Panc1 (cell line): ENCODE data around the gene ACSBG1. TPM values are rescaled to one million over a fixed set of nuclear protein-coding genes. Genes with fewer than 3 reads are reported as not detected.

Experiments used
- ATAC-seq: fragments of 200-7000 bp; cut with Tn5 transposase; 2 replicates; pipeline ENCODE4 v1.9.1; 2020; ENCODE audit warnings: mild to moderate bottlenecking, moderate library complexity
- BruUV-seq: library from RNA; stranded (reverse); fragments of 400-500 nt; replicated peaks from 2 replicates; lab custom pipeline; 2021; lab: Mats Ljungman, UMichigan
- CTCF ChIA-PET: fragments of 300-600 bp; sonication (Branson Sonifier 250); formaldehyde crosslinking; loops from one replicate; lab custom pipeline; 2022; ENCODE audit warnings: antibody characterized with exemption; lab: Charles Lee
- POLR2A ChIA-PET: fragments of 300-600 bp; sonication (Branson Sonifier 250); formaldehyde crosslinking; loops from one replicate; lab custom pipeline; 2022; ENCODE audit warnings: antibody characterized with exemption; lab: Charles Lee
- DNase-seq: peaks from one replicate; pipeline ENCODE4 v3.0.0-alpha.2; 2010; ENCODE audit warnings: low read depth, low spot score
- H3K27ac ChIP-seq: 2 replicates; pipeline ENCODE4 v1.5.1; 2011; ENCODE audit warnings: mild to moderate bottlenecking, low read length, inconsistent platforms
- H3K27me3 ChIP-seq: fragments of 200-500 bp; sonication (Bioruptor generic); 2 replicates; pipeline ENCODE4 v1.6.0; 2014; ENCODE audit warnings: low read length, inconsistent platforms; ENCODE audit not compliant: control insufficient read depth, insufficient read depth
- H3K36me3 ChIP-seq: fragments of 200-500 bp; sonication (Bioruptor generic); 2 replicates; pipeline ENCODE4 v1.5.1; 2014; ENCODE audit warnings: inconsistent platforms, mild to moderate bottlenecking, low read length, moderate library complexity; ENCODE audit not compliant: control insufficient read depth, insufficient read depth
- H3K4me1 ChIP-seq: 2 replicates; pipeline ENCODE4 v1.5.1; 2011; ENCODE audit warnings: inconsistent platforms, mild to moderate bottlenecking, low read length, moderate library complexity; ENCODE audit not compliant: control insufficient read depth, insufficient read depth
- H3K4me3 ChIP-seq, 2 experiments: 2 replicates each; pipeline ENCODE4 v1.5.1; 2011 to 2012; ENCODE audit warnings: low read depth in 2 of 2, low read length in 2 of 2, mild to moderate bottlenecking in 2 of 2, inconsistent platforms in 1 of 2, moderate library complexity in 1 of 2
- H3K9me3 ChIP-seq: fragments of 200-500 bp; sonication (Bioruptor generic); 2 replicates; pipeline ENCODE4 v1.5.1; 2014; ENCODE audit warnings: low read depth, mild to moderate bottlenecking, inconsistent platforms, low read length, moderate library complexity; ENCODE audit not compliant: control insufficient read depth, insufficient read depth
- POLR2AphosphoS5 ChIP-seq: IDR thresholded peaks from 2 replicates; pipeline ENCODE4 v1.6.1; 2012; ENCODE audit warnings: mild to moderate bottlenecking, low read depth, low read length, moderate library complexity
- SIN3A ChIP-seq: IDR thresholded peaks from 2 replicates; pipeline ENCODE4 v1.6.1; 2012; ENCODE audit warnings: low read depth, mild to moderate bottlenecking, low read length, moderate library complexity, borderline replicate concordance; ENCODE audit not compliant: insufficient read depth
- TCF7L2 ChIP-seq: IDR thresholded peaks from 2 replicates; pipeline ENCODE4 v1.6.1; 2011; ENCODE audit warnings: mild to moderate bottlenecking, low read depth, low read length, inconsistent platforms
- in situ Hi-C: cut with HindIII; loops from 2 replicates; pipeline ENCODE4 v1.10.0; 2016; ENCODE audit warnings: low sequenced_read_pairs, low pct_unique_long_range_greater_than_20kb
- intact Hi-C: fragments of 100-400 bp; cut with micrococcal nuclease; formaldehyde crosslinking; loops from one replicate; pipeline ENCODE4 v1.10.0; 2022; ENCODE audit not compliant: unreplicated experiment
- total RNA-seq: library from RNA; stranded (reverse); gene quantifications from one replicate; pipeline ENCODE4 v1.2.1, GENCODE V29; 2021; ENCODE audit not compliant: unreplicated experiment
- TF ChIP-seq, protein P1 (sequence below): fragments of 450-650 bp; IDR thresholded peaks from 2 replicates; pipeline ENCODE4 v1.5.1; 2017; ENCODE audit warnings: mild to moderate bottlenecking
- TF ChIP-seq, protein P2 (sequence below), 2 experiments: IDR thresholded peaks; 2 replicates each; pipeline ENCODE4 v1.6.1; 2011 to 2012; ENCODE audit warnings: low read depth in 2 of 2, control low read depth in 1 of 2, low read length in 1 of 2, mild to moderate bottlenecking in 1 of 2, moderate library complexity in 1 of 2; ENCODE audit not compliant: insufficient read depth in 1 of 2

Gene ACSBG1
- total RNA-seq, 1 experiment from 2014 or later, result 0.31 TPM

DNA sequence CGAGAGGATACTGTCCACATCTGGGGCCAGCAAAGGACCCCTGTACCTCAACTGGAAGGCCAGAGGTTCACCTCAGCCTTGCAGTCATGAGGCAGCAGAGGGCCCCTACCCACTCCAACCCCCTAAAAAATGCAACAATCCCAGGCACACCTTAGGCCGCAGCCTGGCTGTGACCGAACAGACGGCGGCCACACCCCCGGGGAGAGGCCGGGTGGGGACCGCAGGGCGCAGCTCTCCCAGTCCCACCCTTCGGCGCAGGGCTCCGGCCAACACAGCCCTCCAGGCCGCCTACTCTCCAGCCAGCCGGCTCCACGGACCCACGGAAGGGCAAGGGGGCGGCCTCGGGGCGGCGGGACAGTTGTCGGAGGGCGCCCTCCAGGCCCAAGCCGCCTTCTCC, 29.5 kb upstream of the ACSBG1 start:
- peak; percentile 13; the same call in 1 of the 2 replicates for ATAC-seq
- POLR2A ChIA-PET, result no interaction called here
- BruUV-seq, result no TSS peak
- Histone ChIP-seq H3K4me3 (peak overlapping the region; percentile 43 to 49), H3K27me3 (no peaks in the 10 kb centered on the region), H3K36me3 (no peaks in the 10 kb centered on the region), H3K27ac (peak overlapping the region; percentile 29; the same call in 1 of the 2 replicates), H3K4me1 (peaks cover 12% of the 10 kb centered on the region), H3K9me3 (no peaks in the 10 kb centered on the region)
- TF ChIP-seq, protein P1, sequence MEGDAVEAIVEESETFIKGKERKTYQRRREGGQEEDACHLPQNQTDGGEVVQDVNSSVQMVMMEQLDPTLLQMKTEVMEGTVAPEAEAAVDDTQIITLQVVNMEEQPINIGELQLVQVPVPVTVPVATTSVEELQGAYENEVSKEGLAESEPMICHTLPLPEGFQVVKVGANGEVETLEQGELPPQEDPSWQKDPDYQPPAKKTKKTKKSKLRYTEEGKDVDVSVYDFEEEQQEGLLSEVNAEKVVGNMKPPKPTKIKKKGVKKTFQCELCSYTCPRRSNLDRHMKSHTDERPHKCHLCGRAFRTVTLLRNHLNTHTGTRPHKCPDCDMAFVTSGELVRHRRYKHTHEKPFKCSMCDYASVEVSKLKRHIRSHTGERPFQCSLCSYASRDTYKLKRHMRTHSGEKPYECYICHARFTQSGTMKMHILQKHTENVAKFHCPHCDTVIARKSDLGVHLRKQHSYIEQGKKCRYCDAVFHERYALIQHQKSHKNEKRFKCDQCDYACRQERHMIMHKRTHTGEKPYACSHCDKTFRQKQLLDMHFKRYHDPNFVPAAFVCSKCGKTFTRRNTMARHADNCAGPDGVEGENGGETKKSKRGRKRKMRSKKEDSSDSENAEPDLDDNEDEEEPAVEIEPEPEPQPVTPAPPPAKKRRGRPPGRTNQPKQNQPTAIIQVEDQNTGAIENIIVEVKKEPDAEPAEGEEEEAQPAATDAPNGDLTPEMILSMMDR, result no peak
- TF ChIP-seq, protein P2, sequence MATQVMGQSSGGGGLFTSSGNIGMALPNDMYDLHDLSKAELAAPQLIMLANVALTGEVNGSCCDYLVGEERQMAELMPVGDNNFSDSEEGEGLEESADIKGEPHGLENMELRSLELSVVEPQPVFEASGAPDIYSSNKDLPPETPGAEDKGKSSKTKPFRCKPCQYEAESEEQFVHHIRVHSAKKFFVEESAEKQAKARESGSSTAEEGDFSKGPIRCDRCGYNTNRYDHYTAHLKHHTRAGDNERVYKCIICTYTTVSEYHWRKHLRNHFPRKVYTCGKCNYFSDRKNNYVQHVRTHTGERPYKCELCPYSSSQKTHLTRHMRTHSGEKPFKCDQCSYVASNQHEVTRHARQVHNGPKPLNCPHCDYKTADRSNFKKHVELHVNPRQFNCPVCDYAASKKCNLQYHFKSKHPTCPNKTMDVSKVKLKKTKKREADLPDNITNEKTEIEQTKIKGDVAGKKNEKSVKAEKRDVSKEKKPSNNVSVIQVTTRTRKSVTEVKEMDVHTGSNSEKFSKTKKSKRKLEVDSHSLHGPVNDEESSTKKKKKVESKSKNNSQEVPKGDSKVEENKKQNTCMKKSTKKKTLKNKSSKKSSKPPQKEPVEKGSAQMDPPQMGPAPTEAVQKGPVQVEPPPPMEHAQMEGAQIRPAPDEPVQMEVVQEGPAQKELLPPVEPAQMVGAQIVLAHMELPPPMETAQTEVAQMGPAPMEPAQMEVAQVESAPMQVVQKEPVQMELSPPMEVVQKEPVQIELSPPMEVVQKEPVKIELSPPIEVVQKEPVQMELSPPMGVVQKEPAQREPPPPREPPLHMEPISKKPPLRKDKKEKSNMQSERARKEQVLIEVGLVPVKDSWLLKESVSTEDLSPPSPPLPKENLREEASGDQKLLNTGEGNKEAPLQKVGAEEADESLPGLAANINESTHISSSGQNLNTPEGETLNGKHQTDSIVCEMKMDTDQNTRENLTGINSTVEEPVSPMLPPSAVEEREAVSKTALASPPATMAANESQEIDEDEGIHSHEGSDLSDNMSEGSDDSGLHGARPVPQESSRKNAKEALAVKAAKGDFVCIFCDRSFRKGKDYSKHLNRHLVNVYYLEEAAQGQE (IDR thresholded peaks at IDR 0.05; ENCODE audit: insufficient read depth in 1 of 2, low read depth in 2 of 2, low read length in 1 of 2), result no peak
- TF ChIP-seq SIN3A (no peak), POLR2AphosphoS5 (no peak), TCF7L2 (no peak)
- in situ Hi-C loops, result loop anchor here (25.0 kb wide), 1 partner anchor 127 kb away; the partner anchor contains the start of genes CIB2 and IDH3A
- DNase-seq, result no peak
- CTCF ChIA-PET, result interaction anchor here (0.5 kb wide), 1 partner anchor 23 kb away, joined by 6 read pairs; no protein-coding TSS in a partner anchor
- intact Hi-C loops, result no loop called here

DNA sequence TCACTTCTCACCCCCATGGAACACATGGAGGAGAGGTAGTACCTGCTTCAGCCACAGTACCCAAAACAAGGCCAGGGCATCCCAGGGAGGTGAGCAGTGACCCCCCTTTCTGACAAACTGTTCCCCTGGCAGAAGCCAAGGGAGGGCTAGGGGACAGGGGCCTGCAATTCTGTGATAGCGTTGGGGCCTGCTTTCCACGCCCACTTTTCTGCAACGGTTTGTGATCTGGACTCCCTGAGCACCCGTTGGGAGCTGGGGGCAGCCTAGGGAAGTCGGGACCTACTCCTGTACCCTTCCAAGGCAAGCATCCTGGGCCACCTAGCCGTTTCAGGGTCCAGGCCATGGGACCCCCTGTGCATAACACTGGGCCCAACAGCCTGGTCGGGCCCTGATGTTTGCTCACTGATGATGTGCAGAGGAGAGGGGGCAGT, 29.0 kb upstream of the ACSBG1 start:
- ATAC-seq (no peak), DNase-seq (no peak)
- no TSS peak for BruUV-seq
- in situ Hi-C loops, result loop anchor here (25.0 kb wide), 1 partner anchor 126 kb away; the partner anchor contains the start of genes CIB2 and IDH3A
- Histone ChIP-seq H3K27me3 (no peaks in the 10 kb centered on the region), H3K27ac (no peak overlapping the region; the same call in 1 of the 2 replicates), H3K9me3 (no peaks in the 10 kb centered on the region), H3K4me1 (peaks cover 12% of the 10 kb centered on the region), H3K36me3 (no peaks in the 10 kb centered on the region), H3K4me3 (no peak overlapping the region)
- intact Hi-C loops, result no loop called here
- TF ChIP-seq POLR2AphosphoS5 (no peak), SIN3A (no peak), TCF7L2 (no peak)
- TF ChIP-seq, protein P1, result no peak
- TF ChIP-seq, protein P2 (IDR thresholded peaks at IDR 0.05; ENCODE audit: insufficient read depth in 1 of 2, low read depth in 2 of 2, low read length in 1 of 2), result no peak
- ChIA-PET CTCF (no interaction called here), POLR2A (no interaction called here)
